OCI-LY7 (cell line): ENCODE data around the gene BEAN1. TPM values are rescaled to one million over a fixed set of nuclear protein-coding genes. Genes with fewer than 3 reads are reported as not detected.

Source experiments
- BruUV-seq: library from RNA; stranded (reverse); fragments of 400-500 nt; replicated peaks from 2 replicates; lab custom pipeline; 2021; lab: Mats Ljungman, UMichigan
- CTCF ChIA-PET: fragments of 300-600 bp; sonication (Branson Sonifier 250); formaldehyde crosslinking; loops from one replicate; lab custom pipeline; 2022; ENCODE audit warnings: antibody characterized with exemption; ENCODE audit not compliant: unreplicated experiment; lab: Charles Lee
- POLR2A ChIA-PET: fragments of 300-600 bp; sonication (Branson Sonifier 250); formaldehyde crosslinking; loops from one replicate; lab custom pipeline; 2022; ENCODE audit warnings: antibody characterized with exemption; lab: Charles Lee
- DNase-seq: peaks from one replicate; pipeline ENCODE4 v3.0.0-alpha.2; 2015; ENCODE audit warnings: low spot score
- H2AFZ ChIP-seq: fragments of 200-600 bp; sonication (generic), shearing (Covaris generic); 2 replicates; pipeline ENCODE4 v1.6.1; 2014; ENCODE audit warnings: mild to moderate bottlenecking, antibody characterized with exemption, low read length, moderate library complexity
- H3K27ac ChIP-seq: fragments of 200-600 bp; sonication (generic); 2 replicates; pipeline ENCODE4 v1.5.1; 2014; ENCODE audit warnings: mixed run types, low read depth, mild to moderate bottlenecking, moderate library complexity, low read length, inconsistent platforms; ENCODE audit not compliant: poor library complexity, severe bottlenecking
- H3K36me3 ChIP-seq: fragments of 200-600 bp; sonication (generic); 2 replicates; pipeline ENCODE4 v1.6.1; 2014; ENCODE audit warnings: mild to moderate bottlenecking, antibody characterized with exemption, low read length, moderate library complexity, mixed read lengths; ENCODE audit not compliant: insufficient read depth
- H3K4me1 ChIP-seq: fragments of 200-600 bp; sonication (generic); 2 replicates; pipeline ENCODE4 v1.5.1; 2014; ENCODE audit warnings: mild to moderate bottlenecking, low read length; ENCODE audit not compliant: insufficient read depth, poor library complexity, severe bottlenecking
- H3K4me2 ChIP-seq: fragments of 200-600 bp; sonication (generic); 2 replicates; pipeline ENCODE4 v1.6.1; 2014; ENCODE audit warnings: mild to moderate bottlenecking, low read length
- H3K4me3 ChIP-seq: fragments of 200-600 bp; sonication (generic); 2 replicates; pipeline ENCODE4 v1.5.1; 2014; ENCODE audit warnings: mild to moderate bottlenecking, low read depth, low read length; ENCODE audit not compliant: poor library complexity, severe bottlenecking
- H3K79me2 ChIP-seq: fragments of 200-600 bp; sonication (generic); 2 replicates; pipeline ENCODE4 v1.6.1; 2016; ENCODE audit warnings: low read depth, mild to moderate bottlenecking, low read length, moderate library complexity, mixed read lengths; ENCODE audit not compliant: insufficient read depth
- H3K9me2 ChIP-seq: fragments of 200-600 bp; sonication (generic); 2 replicates; pipeline ENCODE4 v1.6.1; 2016; ENCODE audit warnings: mild to moderate bottlenecking, low read length, mixed read lengths; ENCODE audit not compliant: insufficient read depth
- H3K9me3 ChIP-seq: fragments of 200-600 bp; sonication (generic); 2 replicates; pipeline ENCODE4 v1.6.1; 2014; ENCODE audit warnings: mild to moderate bottlenecking, mixed run types, low read length, mixed read lengths
- H4K20me1 ChIP-seq: fragments of 200-600 bp; sonication (generic); 2 replicates; pipeline ENCODE4 v1.6.1; 2014; ENCODE audit warnings: mild to moderate bottlenecking, antibody characterized with exemption, low read length, moderate library complexity, mixed read lengths; ENCODE audit not compliant: insufficient read depth
- CTCF ChIP-seq: fragments of 200-600 bp; sonication (generic); conservative IDR thresholded peaks from 2 replicates; pipeline ENCODE4 v1.5.1; 2014; ENCODE audit warnings: mild to moderate bottlenecking, antibody characterized with exemption, low read length, moderate library complexity, mixed read lengths
- EZH2phosphoT487 ChIP-seq: fragments of 200-600 bp; sonication (generic); IDR thresholded peaks from 2 replicates; pipeline ENCODE4 v1.6.1; 2018; ENCODE audit warnings: low read depth, borderline replicate concordance, mild to moderate bottlenecking, mixed run types, antibody characterized with exemption, low read length, moderate library complexity, mixed read lengths
- intact Hi-C: fragments of 100-400 bp; cut with micrococcal nuclease; formaldehyde crosslinking; loops from one replicate; pipeline ENCODE4 v1.10.0; 2022; ENCODE audit not compliant: unreplicated experiment
- total RNA-seq, 2 experiments: library from RNA; depleted of rRNA in 1 of 2; stranded (reverse); fragments of >200 nt in 1 of 2; shearing (Covaris generic) in 1 of 2; gene quantifications; 2 replicates each; pipeline ENCODE4 v1.2.3, GENCODE V29; 2014 to 2022

The BEAN1 gene
- total RNA-seq, 2 experiments from 2014 or later = 0.13 TPM; not detected in 1

DNA sequence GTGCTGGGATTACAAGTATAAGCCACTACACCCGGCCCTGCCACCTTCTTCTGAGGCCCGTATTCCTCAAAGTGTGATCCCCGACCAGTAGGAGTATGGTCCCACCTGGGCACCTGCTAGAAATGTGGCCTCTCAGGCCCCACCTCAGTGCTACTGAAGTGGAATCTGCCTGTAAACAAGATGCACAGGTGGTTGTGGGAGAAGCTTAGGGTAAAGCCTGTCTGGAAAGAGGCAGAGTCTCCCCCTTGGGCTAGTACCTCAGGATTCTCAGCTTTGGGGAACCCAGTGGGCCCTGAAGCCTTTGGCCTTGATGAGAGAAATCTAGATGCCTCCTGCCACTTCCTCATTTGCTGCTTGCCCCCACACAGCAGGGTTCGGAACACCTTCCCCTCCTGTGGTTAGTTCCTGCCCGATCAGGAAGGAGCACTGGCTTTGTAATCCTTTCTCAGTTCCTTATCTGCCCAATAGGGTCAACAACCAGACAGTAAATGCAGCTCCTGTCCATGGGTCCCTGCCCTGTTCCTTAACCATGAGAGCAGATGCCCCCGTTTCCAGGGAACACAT is 97.6 kb downstream of the BEAN1 start:
- TF ChIP-seq CTCF (no peak), EZH2phosphoT487 (no peak)
- POLR2A ChIA-PET = interaction anchor here (0.8 to 2.7 kb wide), 5 partner anchors 15 to 36 kb away, joined by 3 to 15 read pairs (median 4); partner anchors contain the start of gene CKLF

DNA sequence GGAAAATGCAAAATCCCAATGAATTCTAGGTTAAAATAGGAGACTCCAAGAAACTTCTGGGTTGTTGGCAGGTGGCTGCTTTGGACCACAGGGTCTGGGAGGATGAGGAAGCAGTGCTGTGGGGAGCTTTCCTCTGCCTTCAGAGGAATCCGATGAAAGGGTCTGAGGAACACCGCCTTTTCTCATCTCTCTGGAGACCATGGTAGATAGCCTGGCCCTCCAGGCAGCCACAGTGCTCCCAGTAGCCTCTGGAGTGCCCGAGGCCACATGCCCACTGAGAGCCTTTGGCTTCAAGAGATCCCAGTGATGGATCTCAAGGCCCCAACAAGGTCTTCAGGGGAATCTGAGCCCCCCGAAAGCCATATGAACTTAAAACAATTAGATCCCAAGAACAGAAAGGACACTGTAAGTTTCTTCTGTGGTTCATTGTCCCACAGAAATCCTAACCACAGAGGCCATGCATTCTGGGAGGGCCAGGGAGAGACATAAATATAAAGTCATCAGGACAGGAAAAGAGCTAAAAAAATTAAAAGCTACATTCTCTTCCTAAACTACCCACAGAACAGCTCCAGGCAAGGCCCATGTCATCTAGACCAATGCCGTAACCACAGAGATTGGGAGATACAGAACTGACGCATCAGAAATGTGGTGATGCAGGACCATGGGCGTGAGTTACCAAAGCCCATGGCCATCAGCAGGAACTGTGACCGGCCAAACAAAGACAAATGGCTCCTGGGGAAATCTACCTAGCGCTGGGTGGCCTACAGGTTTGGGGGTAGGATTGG is 98.5 kb downstream of the BEAN1 start:
- intact Hi-C loops = loop anchor here (2.0 kb wide), 2 partner anchors 13 to 27 kb away; partner anchors contain the start of gene CKLF
- Histone ChIP-seq H3K4me2 (peak overlapping the region; percentile 66), H3K9me3 (no peaks in the 10 kb centered on the region), H3K4me3 (peak overlapping the region; percentile 32), H3K36me3 (no peaks in the 10 kb centered on the region), H3K9me2 (no peaks in the 10 kb centered on the region), H2AFZ (no peak overlapping the region), H3K4me1 (peaks cover 52% of the 10 kb centered on the region), H3K27ac (peak overlapping the region; percentile 66), H3K79me2 (no peaks in the 10 kb centered on the region), H4K20me1 (no peaks in the 10 kb centered on the region)
- no peak for DNase-seq
- POLR2A ChIA-PET = interaction anchor here (0.5 to 2.7 kb wide), 5 partner anchors 10 to 174 kb away, joined by 3 to 15 read pairs (median 4); no protein-coding TSS in a partner anchor
- BruUV-seq = no TSS peak
- TF ChIP-seq EZH2phosphoT487 = no peak
- TF ChIP-seq CTCF = no peak
- CTCF ChIA-PET = no interaction called here

More for the DNA sequence above, 97.6 kb downstream of the BEAN1 start:
- H3K27ac ChIP-seq = peak overlapping the region; percentile 66
- intact Hi-C loops = loop anchor here (2.0 kb wide), 2 partner anchors 14 to 28 kb away; partner anchors contain the start of gene CKLF
- H3K4me2 ChIP-seq = peak overlapping the region; percentile 66
- H3K9me2 ChIP-seq = no peaks in the 10 kb centered on the region
- H2AFZ ChIP-seq = no peak overlapping the region
- CTCF ChIA-PET = interaction anchor here (1.6 kb wide), 1 partner anchor 8 kb away, joined by 4 read pairs; no protein-coding TSS in a partner anchor
- peak overlapping the region; percentile 35 for H3K4me3 ChIP-seq
- DNase-seq = peak; percentile 92
- no peaks in the 10 kb centered on the region for H3K9me3 ChIP-seq
- H4K20me1 ChIP-seq = no peaks in the 10 kb centered on the region
- peaks cover 54% of the 10 kb centered on the region for H3K4me1 ChIP-seq
- BruUV-seq = no TSS peak
- H3K36me3 ChIP-seq = no peaks in the 10 kb centered on the region
- no peaks in the 10 kb centered on the region for H3K79me2 ChIP-seq
